ENCODE data around the gene OR6J1. TPM values are rescaled to one million over a fixed set of nuclear protein-coding genes. Genes with fewer than 3 reads are reported as not detected.

The OR6J1 gene
- total and polyA plus RNA-seq, 2 of the 8 experiments (the other 6 are each of a cell fraction or from before 2014, with no cell fraction given): not detected

DNA sequence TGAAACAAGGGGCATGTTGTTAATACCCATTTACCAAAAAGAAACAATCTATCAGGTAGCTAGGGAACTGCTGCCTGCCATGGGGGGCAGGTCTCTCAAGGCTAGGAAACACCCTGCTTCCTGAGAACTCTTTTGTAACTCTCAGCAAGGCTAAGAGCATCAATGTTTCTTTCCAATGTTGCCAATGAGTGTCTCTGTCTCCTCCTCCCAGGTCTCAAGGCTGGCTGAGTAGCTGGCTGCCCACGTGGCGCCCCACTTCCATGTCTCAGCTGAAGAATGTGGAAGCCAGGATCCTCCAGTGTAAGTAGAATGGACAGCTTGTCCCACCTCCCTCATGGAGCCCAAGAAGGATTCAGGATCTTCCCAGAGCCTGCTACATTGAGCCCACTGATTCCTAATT is 42.7 kb downstream of the OR6J1 start:
- H3K79me1 ChIP-seq (ENCODE audit: low read depth, low read length): peaks cover 3% of the 10 kb centered on the region; the same call in 1 of the 2 replicates
- H2BK12ac ChIP-seq (ENCODE audit: low read depth, low read length): no peak overlapping the region
- FAIRE-seq (no peak), DNase-seq (ENCODE audit: low read depth in 1 of 2, low spot score in 2 of 2) (no peak)
- H3K23me2 ChIP-seq (ENCODE audit: low read depth, low read length): peaks cover 4% of the 10 kb centered on the region; the same call in 1 of the 2 replicates
- H2BK120ac ChIP-seq (replicated peaks; ENCODE audit: low read depth, low read length): no peak overlapping the region
- H3K4ac ChIP-seq (replicated peaks; ENCODE audit: insufficient read length, low read depth, low read length): no peak overlapping the region
- no peaks in the 10 kb centered on the region for H3K27me3 ChIP-seq (replicated peaks in 1 of 4; ENCODE audit: control insufficient read depth in 3 of 4, extremely low read depth in 1 of 4, insufficient read depth in 3 of 4, low read length in 3 of 4)
- POLR2A ChIA-PET (ENCODE audit: partially characterized antibody): interaction anchor here (1.3 kb wide), 1 partner anchor 12 kb away, joined by 5 read pairs; no protein-coding TSS in a partner anchor
- no peak overlapping the region for H3K4me2 ChIP-seq (ENCODE audit: insufficient read depth in 1 of 2, low read depth in 2 of 2, low read length in 2 of 2)
- no peak overlapping the region for H2BK15ac ChIP-seq (ENCODE audit: low read length)
- H3K4me3 ChIP-seq (ENCODE audit: extremely low read depth in 1 of 4, insufficient read depth in 2 of 4, low read depth in 3 of 4, low read length in 4 of 4): no peak overlapping the region
- no peak overlapping the region for H3K23ac ChIP-seq (ENCODE audit: insufficient read length)
- H4K91ac ChIP-seq (replicated peaks; ENCODE audit: insufficient read length, low read length): no peak overlapping the region
- peaks cover 0 to 4% of the 10 kb centered on the region in 2 experiments for H4K20me1 ChIP-seq (replicated peaks in 1 of 2; ENCODE audit: control insufficient read depth in 1 of 2, insufficient read depth in 2 of 2, low read length in 2 of 2)
- H3K79me2 ChIP-seq (ENCODE audit: control insufficient read depth in 1 of 2, insufficient read depth in 2 of 2, low read length in 2 of 2): peaks cover 3 to 17% of the 10 kb centered on the region in 2 experiments
- CTCF ChIA-PET (ENCODE audit: partially characterized antibody): interaction anchor here (0.9 to 5.2 kb wide), 9 partner anchors 11 to 148 kb away, joined by 3 to 29 read pairs (median 4); partner anchors contain the start of gene DAD1
- peaks cover 0 to 10% (median 6%) of the 10 kb centered on the region in 4 experiments; a peak in 4 of 7 replicates for H3K4me1 ChIP-seq (replicated peaks in 1 of 4; ENCODE audit: control insufficient read depth in 3 of 4, insufficient read depth in 4 of 4, low read length in 3 of 4)
- H3K36me3 ChIP-seq (ENCODE audit: control insufficient read depth in 2 of 4, insufficient read depth in 4 of 4, low read length in 3 of 4): peaks cover 15 to 41% (median 38%) of the 10 kb centered on the region in 4 experiments
- H4K5ac ChIP-seq (ENCODE audit: insufficient read length, low read depth, low read length): no peak overlapping the region
- H2AFZ ChIP-seq (ENCODE audit: low read length): no peak overlapping the region
- no peak overlapping the region for H3K56ac ChIP-seq (replicated peaks; ENCODE audit: insufficient read length, low read depth, low read length)
- no peak overlapping the region for H3K27ac ChIP-seq (ENCODE audit: low read depth, low read length)
- H2AK5ac ChIP-seq (ENCODE audit: low read depth, low read length): no peak overlapping the region
- H3K14ac ChIP-seq (ENCODE audit: insufficient read length): no peak overlapping the region
- no peak for TF ChIP-seq SIX5 (IDR thresholded peaks at IDR 0.05; ENCODE audit: low read depth, low read length)
- no peak overlapping the region for H3K18ac ChIP-seq (ENCODE audit: extremely low read depth, low read length)
- H3K9ac ChIP-seq (replicated peaks in 1 of 4; ENCODE audit: extremely low read depth in 1 of 4, low read depth in 3 of 4, low read length in 3 of 4): no peak overlapping the region
- no peak overlapping the region for H4K8ac ChIP-seq (ENCODE audit: extremely low read depth, insufficient read depth, low read length)
- no peaks in the 10 kb centered on the region for H3K9me3 ChIP-seq (ENCODE audit: insufficient read depth in 2 of 2, low read depth in 1 of 2, low read length in 1 of 2)
- WGBS, 2 experiments (ENCODE audit: extremely low coverage in 1 of 2, insufficient coverage in 1 of 2, insufficient read length in 1 of 2, insufficient replicate concordance in 2 of 2, low coverage in 1 of 2, low lambda C conversion rate in 2 of 2, missing lambda C conversion rate in 1 of 2): 87% methylated on average over 2 of the region's 2 CpGs; no CpG with 5 or more reads in 1 of the 2 experiments
- H2BK5ac ChIP-seq (ENCODE audit: low read depth, low read length): no peak overlapping the region
- no peak overlapping the region for H2BK20ac ChIP-seq (ENCODE audit: low read length)
